ENCODE data around the gene OR7A5.
"Not testable (repeated sequence)": the region's sequence is repeated elsewhere in the genome, so short reads cannot be mapped to it uniquely, and the experiment has no call there.

The OR7A5 gene

GRCh38 chr19:14784730-14785101 lies 50.3 kb downstream of the OR7A5 start:
- not testable (repeated sequence) for DNase-seq (ENCODE audit: low read depth)

- not testable (repeated sequence) for DNase-seq (ENCODE audit: low read depth)
These were observed 51.5 kb downstream of the OR7A5 start for GRCh38 chr19:14783410-14783998.

DNA sequence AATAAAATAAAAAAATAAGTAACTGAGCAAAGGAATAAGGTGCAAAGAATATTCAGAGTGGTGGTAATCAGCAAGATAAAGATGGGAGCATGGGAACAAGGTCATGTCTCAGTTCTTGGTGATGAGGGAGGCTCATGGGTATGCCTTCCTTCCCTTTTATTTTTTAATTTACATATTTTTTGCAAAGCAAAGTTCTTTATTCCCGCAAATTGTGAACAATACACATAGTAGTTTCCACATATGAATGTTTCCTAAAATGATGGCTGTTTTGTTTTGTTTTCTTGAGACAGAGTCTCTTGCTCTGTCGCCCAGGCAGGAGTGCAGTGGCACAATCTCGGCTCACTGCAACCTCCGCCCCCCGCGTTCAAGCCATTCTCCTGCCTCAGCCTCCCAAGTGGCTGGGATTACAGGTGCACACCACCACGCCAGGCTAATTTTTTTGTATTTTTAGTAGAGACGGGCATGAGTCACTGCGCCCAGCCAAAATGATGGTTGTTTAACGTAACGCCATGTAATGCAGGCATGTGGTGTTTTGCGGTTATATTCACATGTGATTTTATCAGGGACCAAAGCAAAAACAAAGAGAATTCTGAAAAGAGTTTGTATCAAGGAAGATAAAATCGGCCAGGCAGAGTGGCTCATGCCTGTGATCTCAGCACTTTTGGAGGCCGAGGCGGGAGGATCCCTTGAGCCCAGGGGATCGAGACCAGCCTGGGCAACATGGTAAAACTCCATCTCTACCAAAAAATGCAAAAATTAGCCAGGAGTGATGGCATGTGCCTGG lies 52.2 kb downstream of the OR7A5 start:
- DNase-seq (ENCODE audit: low read depth) = no peak

- DNase-seq (ENCODE audit: low read depth) = not testable (repeated sequence)
These were observed 53.1 kb downstream of the OR7A5 start for GRCh38 chr19:14781713-14782536.

GRCh38 chr19:14780622-14781225 lies 54.3 kb downstream of the OR7A5 start:
- not testable (repeated sequence) for DNase-seq (ENCODE audit: low read depth)

- no peak for DNase-seq (ENCODE audit: low read depth)
These were observed 55.8 kb downstream of the OR7A5 start for GRCh38 chr19:14779151-14779550.

DNA sequence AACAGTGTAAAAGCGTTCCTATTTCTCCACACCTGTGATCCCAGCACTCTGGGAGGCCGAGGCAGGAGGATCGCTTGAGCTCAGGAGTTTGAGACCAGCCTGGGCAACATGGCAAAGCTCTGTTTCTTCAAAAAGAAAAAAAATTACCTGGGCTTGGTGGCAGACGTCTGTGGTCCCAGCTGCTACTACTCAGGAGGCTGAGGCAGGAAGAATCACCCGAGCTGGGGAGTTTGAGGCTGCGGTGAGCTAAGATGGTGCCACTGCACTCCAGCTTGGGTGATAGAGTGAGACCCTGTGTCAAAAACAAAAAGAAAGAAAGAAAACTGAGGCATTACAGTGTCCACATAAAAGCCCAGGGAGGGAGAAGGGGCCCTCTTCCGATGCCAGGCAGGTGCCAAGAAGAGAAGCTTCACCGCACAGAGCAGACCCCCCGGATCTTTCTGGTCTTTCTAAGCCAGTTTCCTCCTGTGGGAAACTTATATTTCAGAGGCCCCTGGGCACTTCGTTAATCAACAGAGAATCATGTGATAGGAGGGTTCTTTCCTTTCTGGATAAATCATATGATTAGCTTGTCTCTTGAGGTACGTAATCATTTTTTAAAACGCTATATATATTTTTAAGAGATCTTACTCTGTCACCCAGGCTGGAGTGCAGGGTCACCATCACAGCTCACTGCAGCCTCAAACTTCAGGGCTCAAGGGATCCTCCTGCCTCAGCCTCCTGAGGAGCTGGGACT lies 56.7 kb downstream of the OR7A5 start, which contains the start of gene ADGRE2:
TSS of gene ADGRE2 (minus strand) at position 451 of the 736 bp plus-strand sequence. CDS start 1,804 bp downstream, outside the sequence.
- DNase-seq (ENCODE audit: low read depth) = not testable (repeated sequence)

DNA sequence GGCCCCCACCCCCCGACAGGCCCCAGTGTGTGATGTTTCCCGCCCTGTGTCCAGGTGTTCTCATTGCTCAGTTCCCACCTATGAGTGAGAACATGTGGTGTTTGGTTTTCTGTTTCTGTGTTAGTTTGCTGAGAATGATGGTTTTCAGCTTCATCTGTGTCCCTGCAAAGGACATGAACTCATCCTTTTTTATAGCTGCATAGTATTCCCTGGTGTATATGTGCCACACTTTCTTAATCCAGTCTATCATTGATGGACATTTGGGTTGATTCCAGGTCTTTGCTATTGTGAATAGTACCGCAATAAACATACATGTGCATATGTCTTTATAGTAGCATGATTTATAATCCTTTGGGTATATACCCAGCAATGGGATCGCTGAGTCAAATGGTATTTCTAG lies 57.3 kb downstream of the OR7A5 start:
- DNase-seq (ENCODE audit: low read depth) = not testable (repeated sequence)
